GM12872 (cell line): ENCODE data around the gene SP7.

ENCODE experiments used
- CTCF ChIP-seq: IDR thresholded peaks from 3 replicates; pipeline ENCODE4 v1.5.1; 2011; ENCODE audit warnings: low read depth, mild to moderate bottlenecking, low read length, moderate library complexity; ENCODE audit not compliant: insufficient read depth

SP7 gene

GRCh38 chr12:53299101-53299453 lies 37.1 kb downstream of the SP7 start:
- no peak for TF ChIP-seq CTCF

- TF ChIP-seq CTCF, result no peak
Measured at GRCh38 chr12:53298164-53298563, 38.0 kb downstream of the SP7 start.

- TF ChIP-seq CTCF, result no peak
Measured at GRCh38 chr12:53295891-53296219, 40.3 kb downstream of the SP7 start.

- no peak for TF ChIP-seq CTCF
Measured at GRCh38 chr12:53295070-53295890, 40.9 kb downstream of the SP7 start, which contains the start of gene PFDN5. TSS of gene PFDN5 (plus strand) at chr12:53295542. CDS start at chr12:53295568, 26 bp downstream.

GRCh38 chr12:53292426-53292825 lies 43.7 kb downstream of the SP7 start:
- no peak for TF ChIP-seq CTCF

GRCh38 chr12:53290661-53291060 lies 45.5 kb downstream of the SP7 start:
- no peak for TF ChIP-seq CTCF

- no peak for TF ChIP-seq CTCF
Measured at GRCh38 chr12:53289891-53290290, 46.3 kb downstream of the SP7 start.
